ENCODE measurements around the gene CABYR.

Gene CABYR

DNA sequence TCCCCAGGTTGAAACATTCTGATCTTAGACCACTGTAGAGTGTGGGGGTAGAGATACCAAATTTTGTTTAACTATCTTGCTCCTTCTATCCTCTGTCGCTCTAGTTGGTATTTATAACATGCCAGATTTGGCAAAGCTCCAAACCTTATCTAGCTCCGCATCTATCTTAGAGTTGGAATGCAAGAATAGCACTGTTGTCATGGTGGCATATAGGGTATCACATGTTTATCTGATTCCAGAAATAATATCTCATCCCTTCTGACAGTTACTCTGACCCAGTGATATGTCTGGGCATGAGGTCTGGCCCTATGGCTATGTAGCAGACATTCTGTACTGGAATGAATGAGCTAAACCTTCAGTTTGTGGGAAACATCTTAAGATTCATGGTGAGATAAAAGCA, 51.7 kb downstream of the CABYR start:
- peak; percentile 30 for DNase-seq

DNA sequence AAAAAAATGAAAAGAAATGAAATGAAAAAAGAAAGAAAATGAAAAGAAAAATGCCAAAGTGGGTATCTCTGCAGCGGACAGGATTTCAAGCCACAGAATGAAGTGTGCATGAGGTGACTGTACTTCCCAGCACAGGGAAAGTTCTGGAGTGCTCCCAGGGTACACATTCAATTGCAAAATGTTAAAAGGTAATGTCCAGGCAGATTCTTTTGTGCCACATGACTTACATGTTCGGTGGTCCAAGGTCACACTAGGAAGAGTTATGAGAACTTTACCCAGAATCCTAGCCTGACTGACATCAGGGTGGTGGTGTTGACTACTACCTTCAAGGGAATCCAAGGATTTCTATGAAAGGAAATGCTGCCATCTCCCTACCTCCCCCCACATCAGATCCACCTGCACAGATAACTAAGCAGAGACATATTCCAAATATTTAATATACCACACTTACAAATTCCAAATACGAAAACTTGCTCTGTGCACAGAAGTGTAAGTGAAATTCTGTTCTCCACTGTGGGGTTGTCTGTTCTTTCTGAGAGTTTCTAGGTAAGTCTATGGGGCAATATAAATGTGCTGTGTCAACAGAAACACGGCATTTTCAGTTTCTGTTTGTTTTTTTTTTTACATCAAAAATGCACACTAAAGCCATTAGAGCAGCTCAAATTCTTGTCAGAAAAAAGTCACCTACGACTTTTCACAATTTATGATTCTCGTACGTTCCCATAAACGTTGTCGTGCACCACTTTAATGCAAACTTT, 56.6 kb downstream of the CABYR start:
- no peak for DNase-seq

DNA sequence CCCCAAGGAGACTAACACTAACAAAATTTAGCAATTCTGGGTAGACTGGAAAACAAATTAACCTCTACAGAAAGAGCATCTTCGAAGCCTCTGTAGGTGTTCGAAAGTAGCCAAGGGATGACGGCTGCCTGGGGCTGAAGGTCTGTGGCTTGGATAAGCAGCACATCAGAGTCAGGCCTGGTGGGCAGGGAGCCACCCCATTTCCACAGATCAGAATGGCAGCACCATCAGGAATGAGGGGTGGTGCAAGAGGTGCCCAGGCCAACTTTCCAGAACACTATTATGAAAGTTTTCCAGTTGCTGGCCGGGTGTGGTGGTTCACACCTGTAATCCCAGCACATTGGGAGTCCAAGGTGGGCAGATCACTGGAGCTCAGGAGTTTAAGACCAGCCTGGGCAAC, 57.9 kb downstream of the CABYR start:
- no peak for DNase-seq

DNA sequence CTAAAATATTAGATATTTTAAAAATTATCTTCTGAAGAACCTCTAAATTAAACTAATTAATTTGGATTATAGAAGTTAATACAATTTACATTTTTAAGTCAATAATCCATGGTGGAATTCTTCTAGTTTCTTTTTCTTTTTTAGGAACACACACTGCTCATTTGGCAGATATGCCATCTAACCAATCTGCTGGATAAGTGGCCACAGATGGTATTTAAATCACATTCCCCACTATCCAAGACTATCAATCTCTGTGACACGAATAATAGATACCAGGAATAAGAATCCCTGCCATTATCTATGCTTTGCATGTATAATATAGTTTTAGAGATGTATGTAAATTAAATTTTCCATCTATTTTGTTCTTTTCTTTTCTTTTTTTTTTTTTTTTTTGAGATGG, 58.5 kb downstream of the CABYR start:
- no peak for DNase-seq

DNA sequence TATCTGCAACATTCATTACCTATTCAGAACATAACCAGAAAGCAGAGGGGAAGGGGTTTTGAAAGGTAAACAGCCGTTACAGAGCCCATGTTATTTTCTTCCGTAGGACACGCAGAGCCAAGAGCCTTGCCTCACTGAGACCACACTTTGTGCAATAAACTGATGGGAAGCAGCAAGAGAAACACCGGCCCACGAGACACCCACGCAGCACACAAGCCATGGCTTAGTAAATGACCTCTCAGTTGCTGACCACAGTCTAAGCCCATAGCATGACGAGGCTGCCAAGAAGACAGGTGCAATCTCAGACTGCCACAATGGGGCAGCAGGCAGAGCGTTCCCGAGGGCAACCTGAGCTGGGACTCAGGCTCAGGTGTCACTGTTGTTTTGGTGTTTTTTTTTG, 59.6 kb downstream of the CABYR start:
- no peak for DNase-seq

DNA sequence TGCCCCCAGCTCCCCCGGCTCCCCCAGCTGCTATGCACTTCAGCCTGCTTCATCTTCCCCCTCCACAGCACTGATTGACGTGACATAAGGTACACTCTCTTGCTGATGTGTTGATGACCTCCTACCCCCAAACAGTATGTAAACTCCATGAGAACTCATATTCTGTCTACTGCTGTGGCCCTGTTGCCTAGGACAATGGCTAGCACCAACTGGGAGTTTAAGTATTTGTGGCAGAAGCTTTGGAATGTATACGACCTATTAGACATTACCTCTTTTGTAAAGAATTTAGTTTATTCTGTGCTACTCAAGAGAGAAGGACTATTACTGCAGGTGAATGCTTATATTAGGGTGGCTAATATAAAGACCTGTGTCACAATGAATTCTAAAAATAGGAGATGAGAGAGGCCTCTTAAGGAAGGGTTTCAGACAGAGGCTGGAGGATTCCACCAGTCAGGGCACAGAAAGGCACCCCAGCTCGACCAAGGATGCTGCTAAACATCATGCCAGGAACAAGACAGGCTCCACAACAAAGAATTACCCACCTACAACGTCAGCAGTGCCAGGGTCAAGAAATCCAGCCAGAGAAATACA, 60.6 kb downstream of the CABYR start:
- no peak for DNase-seq

DNA sequence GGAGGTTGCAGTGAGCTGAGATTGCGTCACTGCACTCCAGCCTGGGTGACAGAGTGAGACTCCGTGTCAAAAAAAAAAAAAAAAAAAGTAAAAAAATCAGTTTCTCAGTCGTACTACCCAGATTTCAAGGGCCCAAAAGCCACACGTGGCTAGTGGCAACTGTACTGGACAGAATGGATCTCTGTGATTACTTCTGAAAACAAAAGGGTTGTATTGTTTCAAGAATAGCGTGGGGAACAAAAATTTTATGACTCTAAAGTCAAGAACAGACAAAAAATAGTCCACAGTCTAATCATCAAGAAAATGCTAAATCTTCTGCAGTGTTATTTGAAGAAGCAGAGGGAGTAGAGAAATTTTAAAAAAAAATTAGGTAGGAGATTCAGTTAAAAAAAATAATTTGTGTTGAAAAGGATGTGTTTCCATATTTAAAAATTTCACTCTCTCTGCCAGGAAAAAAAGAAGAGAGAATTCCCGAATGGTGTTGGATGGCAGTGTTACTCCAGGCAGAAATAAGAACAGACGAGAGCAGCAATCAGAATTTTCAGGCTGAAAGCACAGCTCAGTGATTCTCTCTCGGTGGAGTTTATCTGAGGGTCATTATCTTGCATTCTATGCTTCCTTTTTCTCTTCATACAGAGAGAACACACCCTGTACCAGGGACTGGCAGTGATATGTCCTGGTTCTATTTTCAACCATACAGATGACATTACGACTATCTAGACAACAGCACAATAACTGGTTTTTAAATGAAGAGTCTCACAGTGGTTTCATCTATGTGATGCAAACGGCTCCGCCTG, 61.8 kb downstream of the CABYR start:
- DNase-seq, result no peak

DNA sequence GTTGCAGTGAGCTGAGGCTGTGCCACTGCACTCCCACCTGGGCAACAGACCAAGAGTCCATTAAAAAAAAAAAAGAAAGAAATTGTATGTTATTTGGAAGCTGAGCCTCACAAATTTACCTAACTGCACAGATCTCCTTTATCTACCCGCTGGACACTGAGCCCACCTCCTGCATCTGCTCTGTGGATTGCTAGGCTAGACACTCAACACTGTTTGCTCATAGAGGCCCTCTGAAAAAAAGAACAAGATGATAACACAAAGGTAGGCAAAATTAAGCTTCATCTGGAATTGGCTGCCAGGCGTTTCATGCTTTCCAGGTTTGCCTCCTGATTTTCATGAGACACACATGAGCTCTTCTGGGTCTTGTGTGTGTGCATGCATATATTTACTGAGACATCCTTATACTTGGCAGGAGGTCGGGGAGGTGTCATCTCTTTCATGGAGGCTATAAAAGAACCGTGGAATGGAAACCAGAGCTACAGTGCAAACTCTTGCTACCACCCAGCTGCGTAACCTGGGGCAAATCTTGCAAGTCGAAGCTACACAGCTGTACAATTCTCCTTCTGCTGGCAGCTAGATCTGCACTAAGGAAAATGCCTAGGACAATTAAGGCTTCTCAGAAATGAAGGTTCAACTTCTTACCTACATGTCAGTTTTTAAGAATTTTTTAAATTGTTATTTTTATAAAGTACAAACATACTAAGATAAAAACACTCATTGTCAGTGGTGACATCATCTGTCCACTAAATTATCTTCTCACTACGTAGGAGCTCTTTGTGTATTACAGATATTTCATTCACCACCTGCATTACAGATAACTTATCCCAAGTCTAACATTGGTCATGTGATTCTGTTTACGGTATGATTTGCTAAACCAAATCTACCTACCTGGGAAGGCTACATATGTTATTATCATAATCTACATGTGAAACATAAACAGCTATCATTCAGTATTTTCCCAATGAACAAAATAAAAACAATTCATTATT, 63.1 kb downstream of the CABYR start:
- no peak for DNase-seq

DNA sequence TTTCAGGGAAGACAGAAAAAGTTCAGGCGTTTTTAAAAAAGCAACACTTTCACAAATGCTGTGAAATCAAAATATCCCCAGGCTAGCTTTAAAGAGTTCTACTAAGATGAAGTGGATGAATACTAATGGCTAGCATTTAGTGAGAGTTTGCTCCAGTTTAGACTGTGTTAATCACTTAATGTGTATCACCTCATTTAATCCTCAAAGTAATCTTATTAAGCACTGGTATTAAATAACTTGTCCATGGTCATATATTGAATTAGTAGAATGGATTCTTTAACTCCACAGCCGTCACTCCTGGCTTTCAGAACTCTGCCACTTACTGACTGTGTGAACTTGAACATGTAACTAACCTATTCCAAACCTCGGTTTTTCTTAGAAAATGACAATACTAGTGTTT, 66.0 kb downstream of the CABYR start:
- no peak for DNase-seq

DNA sequence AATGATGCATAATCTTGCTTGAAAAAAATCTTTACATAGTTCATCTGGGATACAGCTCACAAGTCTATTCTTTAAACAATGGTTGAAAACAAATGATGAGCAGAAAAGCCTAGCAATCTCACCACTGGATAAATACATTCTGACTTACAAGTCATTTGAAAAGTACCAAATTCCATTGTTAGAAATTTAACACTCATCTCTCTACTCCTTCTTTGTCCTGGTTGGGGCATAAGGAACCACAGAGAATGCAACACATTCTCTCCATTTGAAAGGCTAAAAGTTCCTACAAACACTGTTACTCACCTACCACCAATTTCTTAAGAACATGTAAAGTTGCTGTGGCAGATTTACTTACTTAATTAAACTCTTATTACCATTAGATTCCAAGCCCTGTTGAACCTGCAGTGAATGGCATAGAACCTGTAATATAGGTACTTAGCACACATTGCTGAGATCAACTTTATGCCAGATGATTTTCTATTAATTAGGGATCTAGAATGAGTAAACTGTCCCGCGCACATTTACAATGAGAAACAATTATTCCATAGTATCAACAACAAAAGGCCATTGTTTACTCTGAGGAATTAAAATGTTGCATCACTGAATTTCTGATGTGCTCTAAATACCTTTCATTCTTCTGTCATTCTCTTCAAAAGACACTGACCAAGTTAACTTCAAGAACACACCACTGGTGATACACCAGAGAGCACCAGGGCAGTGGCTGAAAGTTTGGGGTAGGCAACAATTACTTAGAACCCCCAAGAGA, 69.6 kb downstream of the CABYR start:
- no peak for DNase-seq

DNA sequence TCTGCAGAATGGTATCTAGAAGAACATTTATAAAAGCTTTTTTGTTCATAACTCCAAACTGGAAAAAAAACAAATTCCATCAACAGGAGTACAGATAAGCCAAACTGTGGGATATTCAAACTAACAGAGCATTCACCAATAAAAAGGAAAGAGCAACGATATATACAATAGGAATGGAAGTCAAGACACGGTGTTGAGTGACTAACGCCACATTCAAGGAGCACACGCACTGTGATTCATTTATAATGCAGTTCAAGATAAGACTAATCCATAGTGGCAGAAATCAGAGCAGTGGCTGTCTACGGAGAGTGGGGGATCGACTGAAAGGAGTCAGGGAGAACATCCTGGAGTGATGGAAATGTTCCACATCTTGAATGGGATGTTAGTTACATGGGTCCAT, 70.7 kb downstream of the CABYR start:
- no peak for DNase-seq

Data from fibroblast of skin of back (primary cell).